HEK293 (cell line): ENCODE measurements around the gene HAAO.
A peak's percentile ranks its signal among the peaks of the same experiment; 100 is the strongest.

Experiments used
- OVOL3 ChIP-seq: fragments of 450-650 bp; formaldehyde crosslinking; IDR thresholded peaks from 2 replicates; pipeline ENCODE4 v1.5.1; 2016; ENCODE audit warnings: missing biosample characterization, missing genetic modification characterization
- SCRT2 ChIP-seq: fragments of 450-650 bp; formaldehyde crosslinking; IDR thresholded peaks from 2 replicates; pipeline ENCODE4 v1.5.1; 2016; ENCODE audit warnings: missing biosample characterization, missing genetic modification characterization
- TRIM28 ChIP-seq: IDR thresholded peaks from 2 replicates; pipeline ENCODE4 v1.6.1; 2011; ENCODE audit warnings: low read length, control low read depth, borderline replicate concordance
- ZEB2 ChIP-seq: fragments of 450-650 bp; formaldehyde crosslinking; IDR thresholded peaks from 2 replicates; pipeline ENCODE4 v1.5.1; 2016; ENCODE audit warnings: missing biosample characterization, missing genetic modification characterization
- ZNF2 ChIP-seq: fragments of 450-650 bp; formaldehyde crosslinking; IDR thresholded peaks from 2 replicates; pipeline ENCODE4 v1.5.1; 2016; ENCODE audit warnings: missing biosample characterization, missing genetic modification characterization
- ZNF24 ChIP-seq: fragments of 450-650 bp; formaldehyde crosslinking; IDR thresholded peaks from 2 replicates; pipeline ENCODE4 v1.5.1; 2016; ENCODE audit warnings: missing biosample characterization, missing genetic modification characterization
- ZNF311 ChIP-seq: fragments of 450-650 bp; formaldehyde crosslinking; IDR thresholded peaks from 2 replicates; pipeline ENCODE4 v1.5.1; 2017; ENCODE audit warnings: missing biosample characterization, missing genetic modification characterization, borderline replicate concordance
- ZNF544 ChIP-seq: fragments of 450-650 bp; formaldehyde crosslinking; IDR thresholded peaks from 2 replicates; pipeline ENCODE4 v1.5.0; 2017; ENCODE audit warnings: missing biosample characterization, missing genetic modification characterization
- ZNF629 ChIP-seq: fragments of 450-650 bp; formaldehyde crosslinking; IDR thresholded peaks from 2 replicates; pipeline ENCODE4 v1.5.1; 2017; ENCODE audit warnings: missing biosample characterization, missing genetic modification characterization
- ZNF660 ChIP-seq: fragments of 450-650 bp; IDR thresholded peaks from 2 replicates; pipeline ENCODE4 v1.5.1; 2018; ENCODE audit warnings: missing biosample characterization, mild to moderate bottlenecking, missing genetic modification characterization
- ZNF791 ChIP-seq: fragments of 450-650 bp; formaldehyde crosslinking; IDR thresholded peaks from 2 replicates; pipeline ENCODE4 v1.5.1; 2016; ENCODE audit warnings: missing biosample characterization, missing genetic modification characterization
- ZSCAN30 ChIP-seq: fragments of 450-650 bp; IDR thresholded peaks from 2 replicates; pipeline ENCODE4 v1.5.1; 2018; ENCODE audit warnings: missing biosample characterization, mild to moderate bottlenecking, missing genetic modification characterization, moderate library complexity
- TF ChIP-seq, protein P1 (sequence below): fragments of 450-650 bp; formaldehyde crosslinking; IDR thresholded peaks from 2 replicates; pipeline ENCODE4 v1.5.1; 2016; ENCODE audit warnings: missing biosample characterization, missing genetic modification characterization
- TF ChIP-seq, protein P2 (sequence below): fragments of 450-650 bp; formaldehyde crosslinking; IDR thresholded peaks from 2 replicates; pipeline ENCODE4 v1.5.1; 2016; ENCODE audit warnings: missing biosample characterization, missing genetic modification characterization
- TF ChIP-seq, protein P3 (sequence below): fragments of 450-650 bp; formaldehyde crosslinking; IDR thresholded peaks from 2 replicates; pipeline ENCODE4 v1.5.1; 2016; ENCODE audit warnings: missing biosample characterization, missing genetic modification characterization
- TF ChIP-seq, protein P4 (sequence below): fragments of 450-650 bp; formaldehyde crosslinking; IDR thresholded peaks from 2 replicates; pipeline ENCODE4 v1.5.1; 2016; ENCODE audit warnings: missing biosample characterization, missing genetic modification characterization
- TF ChIP-seq, protein P5 (sequence below): fragments of 450-650 bp; formaldehyde crosslinking; IDR thresholded peaks from 2 replicates; pipeline ENCODE4 v1.5.1; 2016; ENCODE audit warnings: missing biosample characterization, missing genetic modification characterization
- TF ChIP-seq, protein P6 (sequence below): fragments of 450-650 bp; formaldehyde crosslinking; IDR thresholded peaks from 2 replicates; pipeline ENCODE4 v1.5.1; 2017; ENCODE audit warnings: missing biosample characterization, missing genetic modification characterization
- TF ChIP-seq, protein P7 (sequence below): fragments of 450-650 bp; IDR thresholded peaks from 2 replicates; pipeline ENCODE4 v1.5.1; 2018; ENCODE audit warnings: missing biosample characterization, mild to moderate bottlenecking, missing genetic modification characterization
- TF ChIP-seq, protein P8 (sequence below): fragments of 450-650 bp; formaldehyde crosslinking; IDR thresholded peaks from 2 replicates; pipeline ENCODE4 v1.5.1; 2016; ENCODE audit warnings: missing biosample characterization, missing genetic modification characterization

The HAAO gene

DNA sequence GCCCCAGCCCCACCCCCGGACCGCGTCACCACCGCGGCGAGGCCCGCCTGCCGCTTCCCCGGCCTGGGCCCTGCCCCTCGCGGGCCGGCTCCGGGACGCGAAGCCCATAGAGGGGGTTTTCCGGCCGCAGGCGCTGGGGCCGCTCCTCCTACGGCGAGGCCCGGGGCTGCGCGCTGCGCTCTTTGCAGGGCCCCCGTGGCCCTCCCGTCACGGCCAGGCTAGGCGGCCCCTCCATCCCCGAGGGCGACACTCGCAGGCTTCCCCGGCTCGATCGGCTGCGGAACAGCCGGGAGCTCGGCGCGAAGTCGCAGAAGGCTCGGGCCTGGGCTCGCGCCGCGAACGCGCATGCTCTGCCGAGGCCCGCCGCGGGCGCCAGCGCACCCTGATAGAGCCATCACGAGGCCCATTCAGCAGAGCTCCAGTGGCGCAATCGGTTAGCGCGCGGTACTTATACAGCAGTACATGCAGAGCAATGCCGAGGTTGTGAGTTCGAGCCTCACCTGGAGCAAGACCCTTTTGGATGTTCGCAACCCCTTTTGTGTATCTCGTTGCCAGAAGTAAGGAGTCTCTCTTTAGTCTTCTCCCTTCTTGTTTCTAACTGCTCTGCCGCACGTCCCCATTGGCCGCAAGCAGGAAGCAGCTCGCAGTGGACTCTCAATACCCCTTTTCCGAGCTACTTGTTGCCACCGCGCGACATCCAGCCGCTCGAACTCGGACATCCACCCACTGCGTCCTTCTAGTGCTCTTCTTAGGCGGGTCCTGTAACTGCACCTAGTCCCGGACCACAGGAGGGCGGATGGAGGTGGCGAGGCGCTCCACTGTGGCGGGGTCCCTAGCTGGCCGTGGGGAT, 18.0 kb upstream of the HAAO start (continued):
- TF ChIP-seq ZNF660 (peak; percentile 90), ZNF791 (tag by site-specific recombination) (no peak), TRIM28 (no peak; the same call in 1 of the 2 replicates), OVOL3 (0 out of 2 replicates have a peak, but pooled peaks have one; percentile 12), ZSCAN30 (tag by site-specific recombination) (peak; percentile 76; the same call in 1 of the 2 replicates), ZNF24 (tag by site-specific recombination) (peak; percentile 90), ZNF629 (peak; percentile 80), ZNF311 (no peak), ZNF2 (peak; percentile 94), SCRT2 (peak; percentile 96), ZNF544 (tag by site-specific recombination) (no peak), ZEB2 (tag by site-specific recombination) (peak; percentile 95)
- TF ChIP-seq, protein P1, sequence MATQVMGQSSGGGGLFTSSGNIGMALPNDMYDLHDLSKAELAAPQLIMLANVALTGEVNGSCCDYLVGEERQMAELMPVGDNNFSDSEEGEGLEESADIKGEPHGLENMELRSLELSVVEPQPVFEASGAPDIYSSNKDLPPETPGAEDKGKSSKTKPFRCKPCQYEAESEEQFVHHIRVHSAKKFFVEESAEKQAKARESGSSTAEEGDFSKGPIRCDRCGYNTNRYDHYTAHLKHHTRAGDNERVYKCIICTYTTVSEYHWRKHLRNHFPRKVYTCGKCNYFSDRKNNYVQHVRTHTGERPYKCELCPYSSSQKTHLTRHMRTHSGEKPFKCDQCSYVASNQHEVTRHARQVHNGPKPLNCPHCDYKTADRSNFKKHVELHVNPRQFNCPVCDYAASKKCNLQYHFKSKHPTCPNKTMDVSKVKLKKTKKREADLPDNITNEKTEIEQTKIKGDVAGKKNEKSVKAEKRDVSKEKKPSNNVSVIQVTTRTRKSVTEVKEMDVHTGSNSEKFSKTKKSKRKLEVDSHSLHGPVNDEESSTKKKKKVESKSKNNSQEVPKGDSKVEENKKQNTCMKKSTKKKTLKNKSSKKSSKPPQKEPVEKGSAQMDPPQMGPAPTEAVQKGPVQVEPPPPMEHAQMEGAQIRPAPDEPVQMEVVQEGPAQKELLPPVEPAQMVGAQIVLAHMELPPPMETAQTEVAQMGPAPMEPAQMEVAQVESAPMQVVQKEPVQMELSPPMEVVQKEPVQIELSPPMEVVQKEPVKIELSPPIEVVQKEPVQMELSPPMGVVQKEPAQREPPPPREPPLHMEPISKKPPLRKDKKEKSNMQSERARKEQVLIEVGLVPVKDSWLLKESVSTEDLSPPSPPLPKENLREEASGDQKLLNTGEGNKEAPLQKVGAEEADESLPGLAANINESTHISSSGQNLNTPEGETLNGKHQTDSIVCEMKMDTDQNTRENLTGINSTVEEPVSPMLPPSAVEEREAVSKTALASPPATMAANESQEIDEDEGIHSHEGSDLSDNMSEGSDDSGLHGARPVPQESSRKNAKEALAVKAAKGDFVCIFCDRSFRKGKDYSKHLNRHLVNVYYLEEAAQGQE = peak; percentile 70; the same call in 1 of the 2 replicates
- TF ChIP-seq, protein P2, sequence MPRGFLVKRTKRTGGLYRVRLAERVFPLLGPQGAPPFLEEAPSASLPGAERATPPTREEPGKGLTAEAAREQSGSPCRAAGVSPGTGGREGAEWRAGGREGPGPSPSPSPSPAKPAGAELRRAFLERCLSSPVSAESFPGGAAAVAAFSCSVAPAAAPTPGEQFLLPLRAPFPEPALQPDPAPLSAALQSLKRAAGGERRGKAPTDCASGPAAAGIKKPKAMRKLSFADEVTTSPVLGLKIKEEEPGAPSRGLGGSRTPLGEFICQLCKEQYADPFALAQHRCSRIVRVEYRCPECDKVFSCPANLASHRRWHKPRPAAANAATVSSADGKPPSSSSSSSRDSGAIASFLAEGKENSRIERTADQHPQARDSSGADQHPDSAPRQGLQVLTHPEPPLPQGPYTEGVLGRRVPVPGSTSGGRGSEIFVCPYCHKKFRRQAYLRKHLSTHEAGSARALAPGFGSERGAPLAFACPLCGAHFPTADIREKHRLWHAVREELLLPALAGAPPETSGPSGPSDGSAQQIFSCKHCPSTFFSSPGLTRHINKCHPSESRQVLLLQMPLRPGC (tag by site-specific recombination) = peak; percentile 56; the same call in 1 of the 2 replicates
- TF ChIP-seq, protein P3, sequence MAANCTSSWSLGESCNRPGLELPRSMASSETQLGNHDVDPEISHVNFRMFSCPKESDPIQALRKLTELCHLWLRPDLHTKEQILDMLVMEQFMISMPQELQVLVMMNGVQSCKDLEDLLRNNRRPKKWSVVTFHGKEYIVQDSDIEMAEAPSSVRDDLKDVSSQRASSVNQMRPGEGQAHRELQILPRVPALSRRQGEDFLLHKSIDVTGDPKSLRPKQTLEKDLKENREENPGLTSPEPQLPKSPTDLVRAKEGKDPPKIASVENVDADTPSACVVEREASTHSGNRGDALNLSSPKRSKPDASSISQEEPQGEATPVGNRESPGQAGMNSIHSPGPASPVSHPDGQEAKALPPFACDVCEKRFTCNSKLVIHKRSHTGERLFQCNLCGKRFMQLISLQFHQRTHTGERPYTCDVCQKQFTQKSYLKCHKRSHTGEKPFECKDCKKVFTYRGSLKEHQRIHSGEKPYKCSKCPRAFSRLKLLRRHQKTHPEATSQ = 0 out of 2 replicates have a peak, but pooled peaks have one; percentile 27
- TF ChIP-seq, protein P4, sequence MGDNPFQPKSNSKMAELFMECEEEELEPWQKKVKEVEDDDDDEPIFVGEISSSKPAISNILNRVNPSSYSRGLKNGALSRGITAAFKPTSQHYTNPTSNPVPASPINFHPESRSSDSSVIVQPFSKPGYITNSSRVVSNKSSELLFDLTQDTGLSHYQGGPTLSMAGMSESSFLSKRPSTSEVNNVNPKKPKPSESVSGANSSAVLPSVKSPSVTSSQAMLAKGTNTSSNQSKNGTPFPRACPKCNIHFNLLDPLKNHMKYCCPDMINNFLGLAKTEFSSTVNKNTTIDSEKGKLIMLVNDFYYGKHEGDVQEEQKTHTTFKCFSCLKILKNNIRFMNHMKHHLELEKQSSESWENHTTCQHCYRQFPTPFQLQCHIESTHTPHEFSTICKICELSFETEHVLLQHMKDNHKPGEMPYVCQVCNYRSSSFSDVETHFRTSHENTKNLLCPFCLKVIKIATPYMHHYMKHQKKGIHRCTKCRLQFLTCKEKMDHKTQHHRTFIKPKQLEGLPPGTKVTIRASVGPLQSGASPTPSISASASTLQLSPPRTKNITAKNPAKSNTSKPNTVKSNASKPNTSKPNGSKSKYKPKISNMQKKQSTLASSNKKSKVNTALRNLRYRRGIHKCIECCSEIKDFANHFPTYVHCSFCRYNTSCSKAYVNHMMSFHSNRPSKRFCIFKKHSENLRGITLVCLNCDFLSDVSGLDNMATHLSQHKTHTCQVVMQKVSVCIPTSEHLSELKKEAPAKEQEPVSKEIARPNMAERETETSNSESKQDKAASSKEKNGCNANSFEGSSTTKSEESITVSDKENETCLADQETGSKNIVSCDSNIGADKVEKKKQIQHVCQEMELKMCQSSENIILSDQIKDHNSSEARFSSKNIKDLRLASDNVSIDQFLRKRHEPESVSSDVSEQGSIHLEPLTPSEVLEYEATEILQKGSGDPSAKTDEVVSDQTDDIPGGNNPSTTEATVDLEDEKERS (tag by site-specific recombination) = peak; percentile 75; the same call in 1 of the 2 replicates
- TF ChIP-seq, protein P5, sequence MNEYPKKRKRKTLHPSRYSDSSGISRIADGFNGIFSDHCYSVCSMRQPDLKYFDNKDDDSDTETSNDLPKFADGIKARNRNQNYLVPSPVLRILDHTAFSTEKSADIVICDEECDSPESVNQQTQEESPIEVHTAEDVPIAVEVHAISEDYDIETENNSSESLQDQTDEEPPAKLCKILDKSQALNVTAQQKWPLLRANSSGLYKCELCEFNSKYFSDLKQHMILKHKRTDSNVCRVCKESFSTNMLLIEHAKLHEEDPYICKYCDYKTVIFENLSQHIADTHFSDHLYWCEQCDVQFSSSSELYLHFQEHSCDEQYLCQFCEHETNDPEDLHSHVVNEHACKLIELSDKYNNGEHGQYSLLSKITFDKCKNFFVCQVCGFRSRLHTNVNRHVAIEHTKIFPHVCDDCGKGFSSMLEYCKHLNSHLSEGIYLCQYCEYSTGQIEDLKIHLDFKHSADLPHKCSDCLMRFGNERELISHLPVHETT (tag by site-specific recombination) = peak; percentile 79; the same call in 1 of the 2 replicates
- TF ChIP-seq, protein P6, sequence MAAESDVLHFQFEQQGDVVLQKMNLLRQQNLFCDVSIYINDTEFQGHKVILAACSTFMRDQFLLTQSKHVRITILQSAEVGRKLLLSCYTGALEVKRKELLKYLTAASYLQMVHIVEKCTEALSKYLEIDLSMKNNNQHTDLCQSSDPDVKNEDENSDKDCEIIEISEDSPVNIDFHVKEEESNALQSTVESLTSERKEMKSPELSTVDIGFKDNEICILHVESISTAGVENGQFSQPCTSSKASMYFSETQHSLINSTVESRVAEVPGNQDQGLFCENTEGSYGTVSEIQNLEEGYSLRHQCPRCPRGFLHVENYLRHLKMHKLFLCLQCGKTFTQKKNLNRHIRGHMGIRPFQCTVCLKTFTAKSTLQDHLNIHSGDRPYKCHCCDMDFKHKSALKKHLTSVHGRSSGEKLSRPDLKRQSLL (tag by site-specific recombination) = peak; percentile 88
- TF ChIP-seq, protein P7, sequence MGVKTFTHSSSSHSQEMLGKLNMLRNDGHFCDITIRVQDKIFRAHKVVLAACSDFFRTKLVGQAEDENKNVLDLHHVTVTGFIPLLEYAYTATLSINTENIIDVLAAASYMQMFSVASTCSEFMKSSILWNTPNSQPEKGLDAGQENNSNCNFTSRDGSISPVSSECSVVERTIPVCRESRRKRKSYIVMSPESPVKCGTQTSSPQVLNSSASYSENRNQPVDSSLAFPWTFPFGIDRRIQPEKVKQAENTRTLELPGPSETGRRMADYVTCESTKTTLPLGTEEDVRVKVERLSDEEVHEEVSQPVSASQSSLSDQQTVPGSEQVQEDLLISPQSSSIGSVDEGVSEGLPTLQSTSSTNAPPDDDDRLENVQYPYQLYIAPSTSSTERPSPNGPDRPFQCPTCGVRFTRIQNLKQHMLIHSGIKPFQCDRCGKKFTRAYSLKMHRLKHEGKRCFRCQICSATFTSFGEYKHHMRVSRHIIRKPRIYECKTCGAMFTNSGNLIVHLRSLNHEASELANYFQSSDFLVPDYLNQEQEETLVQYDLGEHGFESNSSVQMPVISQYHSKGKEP (tag by site-specific recombination) = 0 out of 2 replicates have a peak, but pooled peaks have one; percentile 32
- TF ChIP-seq, protein P8, sequence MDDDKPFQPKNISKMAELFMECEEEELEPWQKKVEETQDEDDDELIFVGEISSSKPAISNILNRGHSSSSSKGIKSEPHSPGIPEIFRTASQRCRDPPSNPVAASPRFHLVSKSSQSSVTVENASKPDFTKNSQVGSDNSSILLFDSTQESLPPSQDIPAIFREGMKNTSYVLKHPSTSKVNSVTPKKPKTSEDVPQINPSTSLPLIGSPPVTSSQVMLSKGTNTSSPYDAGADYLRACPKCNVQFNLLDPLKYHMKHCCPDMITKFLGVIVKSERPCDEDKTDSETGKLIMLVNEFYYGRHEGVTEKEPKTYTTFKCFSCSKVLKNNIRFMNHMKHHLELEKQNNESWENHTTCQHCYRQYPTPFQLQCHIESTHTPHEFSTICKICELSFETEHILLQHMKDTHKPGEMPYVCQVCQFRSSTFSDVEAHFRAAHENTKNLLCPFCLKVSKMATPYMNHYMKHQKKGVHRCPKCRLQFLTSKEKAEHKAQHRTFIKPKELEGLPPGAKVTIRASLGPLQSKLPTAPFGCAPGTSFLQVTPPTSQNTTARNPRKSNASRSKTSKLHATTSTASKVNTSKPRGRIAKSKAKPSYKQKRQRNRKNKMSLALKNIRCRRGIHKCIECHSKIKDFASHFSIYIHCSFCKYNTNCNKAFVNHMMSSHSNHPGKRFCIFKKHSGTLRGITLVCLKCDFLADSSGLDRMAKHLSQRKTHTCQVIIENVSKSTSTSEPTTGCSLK (tag by site-specific recombination) = no peak
